IMR-90 (cell line): ENCODE results near the gene ZMIZ1. TPM values are rescaled to one million over a fixed set of nuclear protein-coding genes. Genes with fewer than 3 reads are reported as not detected.

Experiments used
- ATAC-seq: fragments of 200-7000 bp; cut with Tn5 transposase; 2 replicates; pipeline ENCODE4 v1.9.1; 2020; ENCODE audit warnings: low read depth, mild to moderate bottlenecking, moderate library complexity
- BruUV-seq: library from RNA; stranded (reverse); fragments of 400-500 nt; replicated peaks from 2 replicates; lab custom pipeline; 2021; lab: Mats Ljungman, UMichigan
- CTCF ChIA-PET: fragments of 300-600 bp; formaldehyde crosslinking; extraction: SDS; loops from one replicate; lab custom pipeline; 2021; ENCODE audit warnings: antibody characterized with exemption; lab: Yijun Ruan, JAX
- POLR2A ChIA-PET: fragments of 300-600 bp; sonication (Branson Sonifier 250); formaldehyde crosslinking; loops from one replicate; lab custom pipeline; 2022; ENCODE audit warnings: antibody characterized with exemption; ENCODE audit not compliant: unreplicated experiment; lab: Charles Lee
- DNase-seq: peaks from one replicate; pipeline ENCODE4 v3.0.0; 2013
- H2AFZ ChIP-seq: replicated peaks from 2 replicates; pipeline ENCODE3; 2013; ENCODE audit warnings: low read length, mild to moderate bottlenecking; ENCODE audit not compliant: poor library complexity
- H2AK5ac ChIP-seq: 2 replicates; pipeline ENCODE4 v1.6.1; 2013; ENCODE audit warnings: low read depth, low read length, inconsistent platforms
- H2AK9ac ChIP-seq: replicated peaks from 2 replicates; pipeline ENCODE3; 2013; ENCODE audit warnings: mild to moderate bottlenecking, low read depth, low read length, moderate library complexity; ENCODE audit not compliant: poor library complexity
- H2BK120ac ChIP-seq: 2 replicates; pipeline ENCODE4 v1.6.1; 2013; ENCODE audit warnings: low read depth, low read length, inconsistent platforms
- H2BK15ac ChIP-seq: 3 replicates; pipeline ENCODE4 v1.6.1; 2013; ENCODE audit warnings: low read depth, low read length, inconsistent platforms
- H2BK20ac ChIP-seq: 2 replicates; pipeline ENCODE4 v1.6.1; 2013; ENCODE audit warnings: low read depth, mild to moderate bottlenecking, inconsistent platforms, low read length, moderate library complexity
- H2BK5ac ChIP-seq: 2 replicates; pipeline ENCODE4 v1.6.1; 2013; ENCODE audit warnings: mild to moderate bottlenecking, low read depth, low read length, inconsistent platforms; ENCODE audit not compliant: poor library complexity, severe bottlenecking
- H3K14ac ChIP-seq: replicated peaks from 2 replicates; pipeline ENCODE4 v1.6.1; 2013; ENCODE audit warnings: low read depth, low read length, inconsistent platforms
- H3K18ac ChIP-seq: 2 replicates; pipeline ENCODE4 v1.6.1; 2013; ENCODE audit warnings: low read depth, low read length, control low read depth
- H3K23ac ChIP-seq: 2 replicates; pipeline ENCODE4 v1.6.1; 2013; ENCODE audit warnings: low read depth, low read length, inconsistent platforms
- H3K27ac ChIP-seq: 2 replicates; pipeline ENCODE4 v1.5.1; 2013; ENCODE audit warnings: mild to moderate bottlenecking, control low read depth, low read length; ENCODE audit not compliant: insufficient read depth
- H3K27me3 ChIP-seq: 2 replicates; pipeline ENCODE4 v1.6.1; 2013; ENCODE audit warnings: low read length; ENCODE audit not compliant: control insufficient read depth, insufficient read depth
- H3K36me3 ChIP-seq: 2 replicates; pipeline ENCODE4 v1.6.1; 2013; ENCODE audit warnings: low read length, mixed read lengths; ENCODE audit not compliant: control insufficient read depth, insufficient read depth
- H3K4ac ChIP-seq: 2 replicates; pipeline ENCODE4 v1.6.1; 2013; ENCODE audit warnings: low read depth, low read length, inconsistent platforms
- H3K4me1 ChIP-seq: 2 replicates; pipeline ENCODE4 v1.6.1; 2013; ENCODE audit warnings: low read length, mixed read lengths; ENCODE audit not compliant: control insufficient read depth, insufficient read depth
- H3K4me2 ChIP-seq: 2 replicates; pipeline ENCODE4 v1.6.1; 2013; ENCODE audit warnings: low read depth, mild to moderate bottlenecking, control low read depth, low read length, moderate library complexity
- H3K4me3 ChIP-seq: 2 replicates; pipeline ENCODE4 v1.5.1; 2013; ENCODE audit warnings: low read depth, mild to moderate bottlenecking, control low read depth, low read length, moderate library complexity; ENCODE audit not compliant: insufficient read depth
- H3K56ac ChIP-seq: 2 replicates; pipeline ENCODE4 v1.6.1; 2013; ENCODE audit warnings: low read length, inconsistent platforms; ENCODE audit not compliant: insufficient read depth; ENCODE audit errors: extremely low read depth
- H3K79me1 ChIP-seq, 2 experiments: 2 replicates each; pipeline ENCODE4 v1.6.1; 2013; ENCODE audit warnings: low read length in 2 of 2, inconsistent platforms in 1 of 2, low read depth in 1 of 2
- H3K9ac ChIP-seq: 2 replicates; pipeline ENCODE4 v1.6.1; 2013; ENCODE audit warnings: low read depth, low read length, control low read depth
- H3K9me1 ChIP-seq: 2 replicates; pipeline ENCODE4 v1.6.1; 2013; ENCODE audit warnings: low read length, inconsistent platforms; ENCODE audit not compliant: insufficient read depth
- H3K9me3 ChIP-seq: 2 replicates; pipeline ENCODE4 v1.6.1; 2013; ENCODE audit warnings: low read length; ENCODE audit not compliant: control insufficient read depth, insufficient read depth
- H4K20me1 ChIP-seq: 2 replicates; pipeline ENCODE4 v1.6.1; 2013; ENCODE audit warnings: low read length, inconsistent platforms; ENCODE audit not compliant: insufficient read depth
- H4K5ac ChIP-seq: 2 replicates; pipeline ENCODE4 v1.6.1; 2013; ENCODE audit warnings: mild to moderate bottlenecking, low read depth, low read length, control low read depth
- H4K8ac ChIP-seq, 2 experiments: 2 replicates each; pipeline ENCODE4 v1.6.1; 2013; ENCODE audit warnings: low read depth in 2 of 2, low read length in 2 of 2, control low read depth in 1 of 2, inconsistent platforms in 1 of 2
- H4K91ac ChIP-seq: 2 replicates; pipeline ENCODE4 v1.6.1; 2013; ENCODE audit warnings: low read depth, low read length, inconsistent platforms; ENCODE audit not compliant: insufficient read depth
- CEBPB ChIP-seq: IDR thresholded peaks from 2 replicates; pipeline ENCODE4 v1.6.1; 2012; ENCODE audit warnings: low read depth, low read length, improper control_type of control experiment
- RAD21 ChIP-seq: IDR thresholded peaks from 2 replicates; pipeline ENCODE4 v1.6.1; 2012; ENCODE audit warnings: low read length, improper control_type of control experiment
- WGBS, 2 experiments: methylation state at CpG; one replicate each; pipeline versions ENCODE4 v1.1.5 to v1.1.7; 2013; ENCODE audit warnings: missing lambda C conversion rate in 2 of 2; ENCODE audit not compliant: insufficient read length in 1 of 2; ENCODE audit errors: extremely low coverage in 2 of 2; 5-methylcytosine and 5-hydroxymethylcytosine counted together
- dilution Hi-C: fragments of 300-500 bp; cut with HindIII; formaldehyde crosslinking; loops from one replicate; pipeline ENCODE4 v1.14.3; 2018; ENCODE audit warnings: low sequenced_read_pairs; ENCODE audit not compliant: unreplicated experiment
- in situ Hi-C: fragments of 300-500 bp; cut with MboI; formaldehyde crosslinking; loops from 3 replicates; pipeline ENCODE4 v1.14.3; 2019; ENCODE audit warnings: low sequenced_read_pairs, inconsistent platforms, mixed read lengths
- intact Hi-C: fragments of 100-400 bp; cut with micrococcal nuclease; formaldehyde crosslinking; loops from 2 replicates; pipeline ENCODE4 v1.10.0; 2022
- polyA plus RNA-seq, 3 experiments: library from polyadenylated mRNA; depleted of rRNA; stranded (reverse); fragments of >200 nt; gene quantifications; 2 replicates each; pipeline ENCODE4 v1.2.3, GENCODE V29; 2012; ENCODE audit warnings: low replicate concordance in 1 of 3
- total RNA-seq: library from RNA; depleted of rRNA; stranded (reverse); fragments of >200 nt; gene quantifications from 2 replicates; pipeline ENCODE4 v1.2.3, GENCODE V29; 2012

The ZMIZ1 gene
- total and polyA plus RNA-seq, 2 of the 4 experiments (the other 2 are of a cell fraction) = 6.6 to 48.7 TPM

DNA sequence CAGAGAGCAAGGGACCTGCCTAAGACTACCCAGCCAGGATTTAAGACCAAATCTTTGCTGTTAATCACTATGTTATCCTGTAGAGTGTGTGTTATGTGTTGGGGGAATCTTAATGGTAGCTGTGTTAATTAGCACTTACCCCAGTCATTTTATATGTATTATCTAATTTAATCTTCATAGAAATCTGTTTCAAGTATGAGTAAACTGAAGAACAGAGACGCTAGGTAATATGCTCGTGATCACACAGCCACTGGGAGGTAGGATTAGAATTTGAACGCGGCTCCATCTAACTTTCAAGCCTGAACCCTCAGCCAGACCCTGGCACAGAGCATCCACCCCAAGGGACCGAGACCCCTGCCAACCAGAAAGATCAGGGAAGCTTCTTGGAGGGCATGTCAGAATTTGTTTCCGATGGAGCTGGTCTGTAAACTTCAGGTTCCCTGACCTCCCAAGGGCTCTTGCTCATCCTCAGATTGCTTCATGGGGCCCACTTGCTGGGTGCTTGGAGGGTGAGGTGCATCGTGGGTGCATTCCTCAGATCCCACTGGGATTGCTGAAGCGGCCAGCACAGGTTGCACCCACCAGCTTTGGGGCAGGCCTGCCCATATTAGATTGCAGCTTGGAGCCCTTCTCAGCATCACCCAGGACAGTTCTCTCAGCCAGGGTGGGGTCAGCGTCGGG is 105.0 kb downstream of the ZMIZ1 start:
- ChIA-PET POLR2A (no interaction called here), CTCF (no interaction called here)
- dilution Hi-C loops (no loop called here), in situ Hi-C loops (no loop called here), intact Hi-C loops (no loop called here)
- no peak overlapping the region for H3K18ac ChIP-seq
- H4K8ac ChIP-seq = no peak overlapping the region; a peak in 1 of 4 replicates
- H3K9me3 ChIP-seq = no peaks in the 10 kb centered on the region
- no peak overlapping the region for H3K56ac ChIP-seq
- H2BK15ac ChIP-seq = no peak overlapping the region
- H3K4me2 ChIP-seq = no peak overlapping the region
- H4K20me1 ChIP-seq = peaks cover 41% of the 10 kb centered on the region
- peaks cover 51 to 95% of the 10 kb centered on the region in 2 experiments for H3K79me1 ChIP-seq
- no peak overlapping the region for H2AFZ ChIP-seq
- TF ChIP-seq RAD21 = no peak
- peak; percentile 75 for TF ChIP-seq CEBPB
- H2AK9ac ChIP-seq = no peak overlapping the region
- H2AK5ac ChIP-seq = no peak overlapping the region
- peaks cover 52% of the 10 kb centered on the region for H3K4me1 ChIP-seq
- no peak overlapping the region for H2BK120ac ChIP-seq
- no peak overlapping the region for H3K9ac ChIP-seq
- H3K27ac ChIP-seq = peak overlapping the region; percentile 5; the same call in 1 of the 2 replicates
- no peak overlapping the region for H3K4ac ChIP-seq
- no peak overlapping the region for H3K23ac ChIP-seq
- no peak overlapping the region for H3K14ac ChIP-seq
- DNase-seq (no peak), ATAC-seq (no peak)
- no peak overlapping the region for H2BK5ac ChIP-seq
- BruUV-seq = no TSS peak
- H4K5ac ChIP-seq = no peak overlapping the region
- no peak overlapping the region; the same call in 1 of the 2 replicates for H4K91ac ChIP-seq
- WGBS, 2 experiments = 86% methylated on average over 3 of the region's 10 CpGs; no CpG with 5 or more reads in 1 of the 2 experiments
- peaks cover 35% of the 10 kb centered on the region for H3K36me3 ChIP-seq
- H2BK20ac ChIP-seq = no peak overlapping the region
- no peaks in the 10 kb centered on the region for H3K27me3 ChIP-seq
- peaks cover 39% of the 10 kb centered on the region for H3K9me1 ChIP-seq
- H3K4me3 ChIP-seq = no peak overlapping the region
